GM19035 (cell line): Measurements from ENCODE around the gene CREB5.

Source experiments
- ATAC-seq: cut with Tn5 transposase; IDR thresholded peaks from one replicate; pipeline ENCODE4 v1.9.1; 2021; ENCODE audit not compliant: unreplicated experiment

CREB5 gene

DNA sequence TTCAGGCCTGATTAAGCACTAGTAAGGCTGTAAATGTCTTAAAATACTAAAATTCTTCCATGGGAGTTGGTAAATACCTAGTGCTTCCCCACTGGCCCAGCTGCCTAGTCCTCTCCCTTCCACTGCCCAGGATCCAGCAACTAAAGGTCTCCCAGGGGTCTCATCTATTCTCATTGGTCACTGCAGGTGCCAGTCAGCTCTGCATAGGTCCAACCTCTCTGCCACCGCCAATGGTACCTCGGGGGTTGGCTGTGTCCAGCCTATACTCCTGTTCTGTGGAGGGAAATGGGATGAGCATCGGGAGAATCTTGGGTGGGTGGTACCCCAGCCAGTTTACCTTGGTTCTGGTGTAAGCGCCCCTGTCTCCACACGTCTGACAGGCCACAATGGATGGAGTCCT is 6.1 kb upstream of the CREB5 start:
- no peak for ATAC-seq

DNA sequence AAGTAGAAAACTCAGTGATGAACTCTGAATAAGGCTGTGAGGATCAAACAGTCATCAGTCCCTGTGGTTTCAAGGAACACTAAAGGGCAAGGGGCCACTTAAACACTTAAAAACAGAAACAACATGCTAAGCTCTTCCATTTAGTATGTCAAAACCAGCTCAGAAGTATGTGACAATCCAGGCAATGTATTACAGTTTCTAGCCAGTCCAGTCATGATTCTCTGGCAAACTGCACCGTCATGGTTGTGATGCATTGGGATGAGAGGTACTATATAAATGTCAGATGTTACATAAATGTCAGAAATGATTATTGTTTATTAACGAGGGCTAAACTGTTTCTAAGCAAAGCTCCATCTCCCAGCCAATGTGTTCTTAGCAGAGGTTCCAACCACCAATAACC is 4.7 kb upstream of the CREB5 start:
- ATAC-seq = no peak

DNA sequence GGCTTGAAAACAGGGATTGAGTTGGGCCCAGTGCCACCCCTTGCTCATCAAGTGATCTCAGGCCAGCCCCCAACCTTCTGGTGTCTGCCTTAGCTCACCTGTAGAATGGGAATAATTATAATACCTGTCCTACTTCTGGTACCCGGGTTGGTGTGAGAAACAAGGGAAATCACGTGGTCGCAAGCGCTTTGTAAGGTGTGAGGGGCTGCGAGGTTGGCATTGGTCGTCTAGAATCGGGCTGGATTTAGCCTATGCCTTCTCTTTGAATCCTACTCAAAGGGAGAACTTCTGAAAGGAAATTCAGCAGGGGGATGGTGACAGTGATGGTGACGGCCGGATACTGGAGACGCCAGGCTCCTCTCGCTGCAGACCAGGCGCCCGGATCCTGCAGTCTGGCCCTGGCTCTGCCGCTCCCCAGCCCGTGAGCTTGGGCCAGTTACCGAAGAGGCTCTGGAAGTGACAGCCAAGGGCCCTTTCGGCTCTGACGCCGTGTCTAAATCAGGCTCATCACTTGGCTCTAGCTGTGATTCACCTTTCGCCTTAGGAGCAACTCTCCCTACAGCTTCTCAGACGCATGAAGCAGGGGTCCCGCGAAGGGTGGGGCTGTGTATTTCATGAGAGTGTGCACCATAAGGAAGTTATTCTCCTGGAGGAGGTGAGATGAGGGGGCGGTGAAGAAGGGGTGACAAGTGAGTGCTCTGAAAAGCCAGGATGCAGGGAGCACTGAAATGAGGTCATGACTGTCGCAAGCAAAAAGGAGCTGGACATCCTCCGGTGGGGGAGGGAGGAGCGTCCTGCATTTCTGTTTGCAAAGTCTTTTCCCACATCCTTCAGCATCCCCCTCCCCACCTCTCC is 4.0 kb upstream of the CREB5 start:
- ATAC-seq = no peak

DNA sequence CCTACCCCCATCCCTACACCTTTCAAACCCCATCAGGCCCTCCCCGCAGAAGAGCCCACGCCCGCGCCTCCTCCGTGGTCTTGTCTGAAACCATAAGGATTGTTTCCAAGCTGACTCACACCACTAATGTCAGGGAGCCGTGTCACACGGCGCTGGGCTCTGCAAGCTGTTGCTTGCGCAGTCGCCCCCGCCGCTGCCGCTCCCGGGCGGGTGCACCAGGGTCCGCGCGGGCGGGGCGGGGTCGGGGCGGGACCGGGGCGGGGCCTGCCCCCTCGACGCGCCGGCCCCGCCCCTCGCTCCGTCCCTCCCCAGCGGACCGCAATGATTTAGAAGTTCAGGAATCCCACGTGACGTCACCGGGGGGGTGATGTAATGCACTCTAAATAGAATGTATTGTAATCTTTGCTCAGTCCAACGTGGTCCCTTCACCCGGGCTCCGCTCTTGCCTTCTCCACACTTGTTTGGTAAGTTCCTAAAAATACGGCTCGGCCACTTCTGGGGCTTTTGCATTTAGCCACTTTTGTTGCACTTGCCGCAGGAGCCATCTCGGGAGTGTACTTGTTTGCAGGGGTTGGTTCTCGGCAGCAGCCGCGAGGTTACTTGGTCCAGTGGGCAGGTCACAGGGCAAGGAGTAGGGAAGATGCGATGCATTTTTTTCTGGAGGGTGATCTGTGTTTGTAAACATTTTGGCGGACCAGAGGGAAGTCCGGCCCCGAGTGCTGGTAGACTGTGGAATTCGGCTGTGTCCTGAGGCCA is 3.2 kb upstream of the CREB5 start:
- peak; percentile 54 for ATAC-seq

DNA sequence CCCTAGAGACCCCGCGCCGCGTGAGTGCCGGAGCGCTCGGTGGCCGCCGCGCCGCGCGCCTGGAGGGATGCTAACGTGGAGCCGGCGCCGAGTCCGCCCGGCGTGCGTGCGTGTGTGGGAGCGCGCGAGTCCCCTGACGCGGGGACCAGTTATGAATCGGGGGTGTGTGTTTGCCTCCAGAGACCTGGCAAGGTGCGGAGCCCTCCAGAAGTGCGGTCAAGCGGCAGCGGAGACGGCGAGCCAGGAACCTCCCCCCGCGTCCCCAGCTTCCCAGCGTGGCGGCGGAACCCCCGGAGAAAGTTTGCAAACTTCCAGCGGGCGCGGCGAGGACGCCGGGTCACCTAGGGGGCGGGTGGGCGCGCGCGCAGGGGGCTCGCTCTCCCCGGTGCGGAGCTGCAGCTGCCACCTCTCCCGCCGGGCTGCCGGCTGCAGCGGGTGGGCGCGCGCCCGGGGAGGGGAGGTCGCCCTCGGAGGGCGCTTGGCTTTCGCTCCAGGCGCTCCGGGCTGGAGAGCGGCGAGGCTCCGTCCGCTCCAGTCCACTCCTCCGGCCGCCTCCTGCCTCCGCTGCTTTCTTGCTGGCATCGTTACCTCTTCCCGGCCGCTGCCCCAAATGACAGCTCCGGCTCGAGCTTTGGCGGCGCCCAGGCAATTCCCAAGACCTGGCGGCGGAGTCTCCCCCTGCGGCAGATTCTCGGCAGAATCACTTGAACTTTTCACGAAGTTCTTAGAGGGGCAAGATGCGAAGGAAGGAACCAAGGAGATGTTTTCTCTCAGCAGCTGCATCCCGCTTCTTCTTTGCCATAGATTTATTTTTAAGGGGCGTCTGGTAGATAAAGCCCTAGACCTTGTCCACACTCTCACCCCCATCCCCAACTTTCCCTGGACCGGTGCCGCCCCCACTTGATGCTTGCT is 2.3 kb upstream of the CREB5 start:
- no peak for ATAC-seq

DNA sequence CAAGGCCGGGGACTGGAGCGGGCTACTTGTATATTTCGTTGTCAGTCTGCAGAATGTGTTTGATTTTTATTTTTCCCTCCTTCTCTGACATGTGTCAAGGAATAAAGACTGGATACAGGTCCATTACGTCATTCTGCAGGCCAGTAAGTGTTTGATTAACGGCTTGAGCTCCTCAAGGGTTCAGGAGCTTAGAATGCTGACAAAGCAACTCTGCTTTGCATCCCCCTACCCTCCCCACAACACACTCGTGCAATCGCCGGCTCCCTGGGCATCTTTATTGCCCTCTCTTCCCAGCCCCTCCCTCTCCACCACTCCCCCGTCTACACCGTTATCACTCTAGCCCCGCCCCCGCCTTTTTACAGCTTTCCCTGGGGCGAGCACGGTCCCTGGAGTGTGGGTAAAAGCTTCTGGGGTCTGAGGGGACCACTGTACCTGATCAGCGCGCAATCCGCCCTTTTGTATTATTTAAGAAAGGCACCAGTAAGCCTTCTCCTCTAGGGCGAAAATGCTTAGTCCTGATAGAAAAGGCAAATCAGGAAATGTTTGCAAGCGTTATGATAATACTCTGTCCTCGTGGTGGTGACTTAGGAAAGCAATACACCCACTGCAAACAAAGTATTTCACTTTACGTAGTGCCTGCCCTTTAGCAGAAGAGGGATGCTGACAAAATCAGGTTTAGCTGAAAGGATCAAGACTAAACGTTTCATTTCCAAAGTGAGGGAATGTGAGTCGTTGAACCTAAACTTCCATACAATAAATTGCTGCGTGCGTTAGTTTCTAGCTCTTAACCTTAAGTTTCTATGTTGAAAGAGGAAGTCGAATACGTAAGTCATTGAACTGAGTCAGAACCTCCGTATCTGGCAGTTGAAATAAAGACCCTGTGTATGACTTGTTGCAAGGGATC is 1.4 kb upstream of the CREB5 start:
- ATAC-seq = peak; percentile 38

DNA sequence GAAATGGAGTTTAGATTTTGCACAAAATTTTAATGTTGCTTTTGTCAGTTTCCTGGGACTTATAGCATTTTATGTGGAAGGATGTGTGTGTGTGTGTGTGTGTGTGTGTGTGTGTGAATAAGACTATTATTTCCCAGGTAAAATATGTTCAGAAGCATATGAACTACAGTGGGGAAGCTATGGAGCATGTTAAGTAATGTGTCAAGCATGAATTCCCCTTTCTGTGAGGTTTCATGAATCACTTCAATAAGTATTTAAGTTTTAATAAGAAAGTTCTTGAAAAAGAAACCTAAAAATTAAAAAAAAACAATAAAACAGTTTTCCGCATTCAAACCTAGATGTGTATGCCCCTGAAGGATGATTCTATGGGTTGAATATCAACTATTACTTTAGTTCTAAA is 693 bp downstream of the CREB5 start:
- ATAC-seq = no peak

DNA sequence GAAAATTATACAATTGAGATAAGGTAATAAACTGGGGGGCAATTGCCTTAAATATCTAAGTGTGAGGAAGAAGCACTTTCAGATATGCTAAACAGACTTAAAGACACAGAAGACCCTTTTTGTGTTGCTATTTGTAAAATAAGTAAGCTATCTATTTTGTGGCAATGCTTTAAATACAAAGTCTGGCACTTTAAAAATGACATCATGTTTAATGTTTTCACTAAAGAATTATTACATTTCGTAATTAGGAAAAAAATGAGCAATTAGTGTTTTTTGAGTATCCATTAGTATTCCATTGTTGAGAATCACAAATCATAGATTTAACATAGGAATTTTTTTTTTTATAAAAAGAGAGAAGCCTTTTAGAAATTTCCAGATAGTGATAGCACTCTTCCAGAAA is 2.1 kb downstream of the CREB5 start:
- no peak for ATAC-seq

DNA sequence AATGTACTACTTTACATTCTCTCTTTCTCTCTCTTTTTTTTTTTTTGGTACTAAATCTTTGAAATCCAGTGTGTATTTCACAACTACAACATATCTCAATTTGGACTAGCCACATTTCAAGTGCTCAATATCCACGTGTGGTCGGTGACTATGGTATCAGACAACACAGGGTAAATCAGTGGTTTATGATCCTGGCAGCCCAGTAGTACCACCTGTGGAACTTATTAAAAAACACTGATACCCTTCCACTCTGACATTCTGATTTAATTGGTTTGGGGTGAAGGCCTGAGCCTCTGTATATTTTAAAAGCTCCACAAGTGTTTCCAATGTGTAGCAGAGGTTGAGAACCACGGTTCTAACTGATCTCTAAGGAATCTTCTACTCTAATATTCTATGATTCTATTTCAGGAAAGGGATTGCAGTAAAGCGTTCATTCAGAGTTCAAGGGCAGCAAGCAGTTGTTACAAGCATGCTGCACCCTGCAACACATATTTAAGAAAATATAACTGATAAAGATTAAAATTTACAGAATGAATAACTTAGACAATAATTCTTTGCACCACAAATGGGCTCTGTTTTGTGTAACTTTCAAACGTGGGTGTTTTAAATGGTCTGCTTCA is 5.1 kb downstream of the CREB5 start:
- ATAC-seq = no peak

DNA sequence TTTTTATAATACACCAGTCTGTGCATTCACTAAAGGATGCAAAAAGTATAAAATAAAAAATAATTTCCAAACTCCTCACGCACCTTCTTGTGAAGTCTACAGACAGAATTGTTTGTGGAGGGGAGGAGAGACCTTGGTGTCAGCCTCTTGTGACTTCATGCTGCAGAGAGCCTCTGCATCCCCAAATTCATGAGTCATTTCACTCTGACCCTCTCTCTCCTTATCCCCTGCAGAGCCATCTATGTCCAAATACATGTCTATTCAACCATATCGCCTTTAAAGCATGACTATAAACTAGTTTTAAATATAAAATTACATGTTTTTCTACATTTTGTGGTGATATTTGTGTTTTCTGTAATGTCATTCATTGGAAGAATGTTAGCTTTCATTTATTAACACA is 6.0 kb downstream of the CREB5 start:
- ATAC-seq = no peak

DNA sequence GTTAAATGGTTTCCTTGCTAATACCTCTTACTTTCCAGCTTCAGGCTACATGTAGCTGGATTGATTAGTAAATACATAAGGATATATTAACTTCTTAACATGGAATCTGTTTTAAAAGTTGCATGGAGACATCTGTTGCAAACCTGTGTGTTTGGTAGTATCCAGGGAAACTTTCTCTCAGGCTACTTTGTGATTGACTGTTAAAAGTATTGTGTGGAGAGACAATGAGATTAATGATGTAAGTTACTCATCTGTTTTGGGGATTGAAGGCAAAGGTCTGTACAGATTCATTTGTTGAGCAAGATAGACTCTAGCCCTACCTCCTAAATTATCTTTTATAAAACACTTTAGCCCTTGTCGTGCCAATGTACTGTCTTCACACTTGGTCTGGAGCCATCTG is 6.6 kb downstream of the CREB5 start:
- no peak for ATAC-seq

DNA sequence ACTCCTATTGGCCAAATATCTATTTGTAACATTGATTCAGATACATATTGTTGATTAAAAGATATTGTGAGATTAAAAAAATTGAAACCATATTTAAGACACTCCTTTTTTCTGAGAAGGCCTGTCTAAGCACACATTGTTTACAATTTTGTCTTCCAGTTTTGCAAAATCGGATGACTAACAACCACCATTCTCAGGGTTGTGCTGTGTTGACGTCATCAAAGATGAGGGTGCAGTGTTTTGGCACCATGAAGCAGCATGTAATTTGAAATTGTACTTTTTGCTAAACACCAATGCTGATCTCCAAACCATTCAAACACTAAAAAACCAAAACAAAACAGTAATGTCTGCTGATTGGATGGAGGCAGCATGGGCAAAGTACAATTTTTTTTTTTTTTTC is 7.4 kb downstream of the CREB5 start:
- ATAC-seq = no peak

DNA sequence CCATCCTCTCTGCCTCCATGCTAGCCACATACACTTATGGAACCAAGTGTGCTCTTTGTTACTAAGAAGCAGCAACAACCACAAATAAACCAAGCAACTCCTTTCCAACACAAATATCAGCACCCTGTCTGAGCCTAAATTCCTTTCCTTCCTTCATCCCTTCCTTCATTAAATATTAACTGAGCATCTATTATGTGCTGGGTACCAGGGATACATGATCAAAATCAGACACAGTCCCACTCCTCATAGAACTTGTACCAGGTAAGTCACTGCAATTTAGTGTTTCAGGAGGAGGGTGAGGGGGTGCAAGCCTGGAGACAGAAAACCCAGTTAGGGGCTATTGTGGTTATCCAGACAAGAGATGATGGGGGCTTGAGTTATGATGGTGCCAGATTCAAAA is 10.8 kb downstream of the CREB5 start:
- ATAC-seq = no peak

DNA sequence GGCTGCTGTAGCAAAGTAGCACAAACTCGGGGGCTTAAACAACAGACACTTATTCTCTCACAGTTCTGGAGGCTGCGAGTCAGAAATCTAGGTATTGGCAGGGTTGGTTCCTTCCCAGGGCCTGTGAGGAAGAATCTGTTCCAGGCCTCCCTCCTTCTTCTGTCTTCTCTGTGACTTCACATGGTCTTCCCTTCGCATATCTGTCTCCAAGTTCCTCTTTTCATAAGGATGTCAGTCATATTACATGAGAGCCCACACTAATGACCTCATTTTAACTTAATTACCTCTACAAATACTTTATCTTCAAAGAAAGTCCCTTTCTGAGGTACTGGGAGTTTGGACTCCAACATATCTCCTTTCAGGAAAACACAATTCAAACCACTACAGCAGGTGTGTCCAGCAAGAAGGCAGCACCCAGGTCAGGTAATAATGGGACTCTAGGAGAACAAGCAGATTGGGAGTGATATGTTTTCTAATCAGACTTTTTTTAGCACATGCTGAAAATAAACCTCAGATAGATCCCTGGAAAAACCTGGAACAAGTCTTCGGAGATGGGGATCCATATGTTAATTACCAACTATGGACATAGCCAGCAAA is 11.7 kb downstream of the CREB5 start:
- ATAC-seq = no peak

DNA sequence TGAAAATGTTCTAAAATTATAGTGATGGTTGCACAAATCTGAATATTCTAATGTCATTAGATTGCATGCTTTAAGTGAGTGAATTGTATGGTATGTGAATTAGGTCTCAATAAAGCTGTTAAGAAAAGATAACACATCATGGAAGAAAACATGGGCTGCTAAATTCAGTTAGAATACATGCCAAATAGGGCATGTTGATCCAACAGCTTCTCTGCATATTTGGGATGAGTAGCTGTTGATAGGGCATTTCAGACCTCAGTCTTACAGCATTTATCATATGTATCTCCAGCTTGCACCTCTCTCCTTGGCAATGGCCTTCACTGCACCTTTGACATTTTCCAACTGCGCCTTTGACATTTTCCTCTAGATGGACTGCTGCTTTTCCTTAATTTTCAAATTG is 13.2 kb downstream of the CREB5 start:
- ATAC-seq = no peak

DNA sequence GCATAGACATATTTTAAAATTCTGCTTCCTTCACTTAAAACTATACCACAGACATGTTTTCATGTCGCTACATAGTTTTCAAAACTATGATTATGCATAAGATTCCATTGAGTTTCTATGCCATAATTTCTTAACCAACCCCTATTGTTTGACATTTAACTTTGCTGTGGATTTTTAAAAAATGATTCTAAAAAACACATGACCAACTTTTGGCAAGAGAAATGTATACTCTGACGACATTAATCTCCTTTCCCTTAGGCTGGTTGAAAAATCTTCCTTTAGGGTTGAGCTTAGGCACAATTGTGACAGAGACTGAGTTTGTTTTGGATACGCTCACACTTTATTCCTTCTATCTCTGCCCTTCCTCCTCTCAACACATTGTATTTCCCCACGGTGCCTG is 14.9 kb downstream of the CREB5 start:
- no peak for ATAC-seq

DNA sequence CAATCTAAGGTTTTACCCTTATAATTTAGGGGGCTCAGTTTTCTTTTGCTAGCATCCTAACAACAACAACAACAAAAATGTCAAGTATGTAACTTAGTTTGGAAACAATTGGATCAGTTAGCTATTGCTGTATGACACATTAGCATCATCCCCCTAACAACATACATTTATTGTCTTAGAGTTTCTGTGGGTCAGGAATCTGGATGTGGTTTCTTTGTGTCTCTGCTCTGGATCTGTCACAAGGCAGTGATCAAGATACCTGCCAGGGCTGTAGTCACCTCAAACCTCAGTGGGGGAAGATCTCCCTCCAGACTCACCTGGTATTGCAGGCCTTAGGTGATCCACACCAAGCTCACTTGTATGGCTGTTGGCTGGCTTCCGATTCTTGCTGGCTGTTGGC is 18.3 kb downstream of the CREB5 start:
- ATAC-seq = no peak

DNA sequence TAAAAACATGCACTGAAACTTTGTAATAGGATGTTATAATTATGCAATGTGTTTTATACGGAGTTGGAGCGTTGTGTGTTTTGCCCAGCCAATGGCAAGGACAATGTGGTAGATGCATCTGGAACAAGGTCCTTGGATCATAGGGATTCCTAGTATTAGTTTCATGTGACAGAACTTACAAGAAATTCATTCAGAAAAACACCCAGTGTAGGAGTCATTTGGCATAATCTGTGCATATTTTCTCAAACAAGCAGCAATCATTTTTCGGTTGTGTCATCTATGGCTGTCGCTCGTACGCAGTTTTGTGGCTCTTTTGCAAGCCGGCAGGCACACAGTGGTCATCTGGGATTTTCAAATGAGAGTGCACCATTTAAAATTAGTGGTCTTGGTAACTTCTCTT is 19.8 kb downstream of the CREB5 start:
- ATAC-seq = no peak

DNA sequence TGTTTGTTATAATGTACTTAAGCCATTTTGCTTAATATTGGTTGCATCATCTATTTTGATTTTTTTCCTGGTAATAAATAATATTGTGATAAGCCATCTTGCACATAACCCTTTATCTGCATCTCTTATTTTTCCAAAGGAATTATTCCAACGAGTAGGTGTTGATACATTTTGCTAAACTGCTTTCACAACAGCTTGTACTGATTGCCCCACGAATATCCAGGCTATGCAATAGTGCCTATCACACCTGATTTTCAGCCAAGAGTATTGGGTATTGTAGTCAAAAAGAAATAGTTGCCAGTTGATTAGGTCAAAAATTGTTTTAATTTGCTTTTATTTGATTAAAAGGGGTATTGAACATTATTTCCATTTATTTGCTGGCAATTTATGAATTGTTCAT is 20.7 kb downstream of the CREB5 start:
- ATAC-seq = no peak
